NCI-H524 (cell line): ENCODE results near the gene RXRG.

Experiments
- DNase-seq, 2 experiments: peaks; one replicate each; lab custom pipeline; 2025; lab: John Stamatoyannopoulos, UW

RXRG gene

GRCh38 chr1:165369255-165369848 lies 75.6 kb downstream of the RXRG start:
- peak; percentile 10 to 54 for DNase-seq

GRCh38 chr1:165367375-165367993 lies 77.4 kb downstream of the RXRG start:
- peak; percentile 37 to 83 for DNase-seq

- no peak for DNase-seq
Measured at GRCh38 chr1:165365341-165365740, 79.6 kb downstream of the RXRG start.

GRCh38 chr1:165364568-165365133 lies 80.3 kb downstream of the RXRG start:
- peak in 1 of 2 experiments; percentile 13 for DNase-seq

GRCh38 chr1:165356876-165357275 lies 88.0 kb downstream of the RXRG start:
- DNase-seq: no peak

DNA sequence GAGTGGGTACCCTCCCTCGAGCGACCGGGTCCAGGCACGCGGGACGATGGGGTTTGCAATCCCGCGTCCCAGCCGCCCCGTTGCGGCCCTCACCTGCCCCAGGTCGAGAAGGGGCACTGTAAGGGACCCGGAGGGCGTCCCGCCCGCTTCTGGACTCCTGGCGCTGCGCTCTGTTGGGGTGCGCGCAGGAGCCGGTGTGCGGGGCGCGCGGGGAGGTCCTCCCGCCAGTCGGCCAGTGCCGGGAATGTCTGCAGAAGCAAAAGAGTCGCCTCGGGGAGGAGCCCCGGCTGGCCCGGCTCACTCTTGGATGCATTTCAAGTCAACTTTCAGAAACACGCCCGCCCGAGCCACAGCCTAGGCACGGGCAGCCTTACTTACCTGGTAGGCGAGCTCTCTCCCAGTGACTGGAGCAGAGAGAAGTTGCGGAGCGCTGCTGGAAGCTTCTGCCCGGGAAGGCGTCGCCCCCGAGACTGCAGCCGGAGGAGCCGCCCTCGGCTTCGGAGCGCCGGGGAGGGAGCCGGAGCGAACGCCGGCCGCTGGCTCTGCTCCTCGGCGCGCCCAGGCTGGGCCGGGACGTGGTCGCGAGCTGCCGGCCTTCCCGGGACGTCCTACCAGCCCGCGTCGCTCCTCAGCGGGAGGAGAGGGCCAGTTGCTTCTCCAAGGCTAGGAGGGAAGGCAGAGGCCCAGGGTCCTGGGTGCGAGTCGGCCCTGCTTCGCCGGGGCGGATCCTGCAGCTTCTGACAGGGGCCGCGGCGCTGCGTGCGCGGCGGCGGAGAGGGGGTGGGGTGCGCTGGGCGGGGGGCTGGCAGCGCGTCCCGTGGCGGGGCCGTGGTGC lies 88.7 kb downstream of the RXRG start, which contains the start of gene LMX1A:
Gene LMX1A (minus strand): TSS at position 739 of the 835 bp plus-strand sequence. CDS start 1,156 bp downstream, outside the sequence.
- peak in 1 of 2 experiments; percentile 32 for DNase-seq

DNA sequence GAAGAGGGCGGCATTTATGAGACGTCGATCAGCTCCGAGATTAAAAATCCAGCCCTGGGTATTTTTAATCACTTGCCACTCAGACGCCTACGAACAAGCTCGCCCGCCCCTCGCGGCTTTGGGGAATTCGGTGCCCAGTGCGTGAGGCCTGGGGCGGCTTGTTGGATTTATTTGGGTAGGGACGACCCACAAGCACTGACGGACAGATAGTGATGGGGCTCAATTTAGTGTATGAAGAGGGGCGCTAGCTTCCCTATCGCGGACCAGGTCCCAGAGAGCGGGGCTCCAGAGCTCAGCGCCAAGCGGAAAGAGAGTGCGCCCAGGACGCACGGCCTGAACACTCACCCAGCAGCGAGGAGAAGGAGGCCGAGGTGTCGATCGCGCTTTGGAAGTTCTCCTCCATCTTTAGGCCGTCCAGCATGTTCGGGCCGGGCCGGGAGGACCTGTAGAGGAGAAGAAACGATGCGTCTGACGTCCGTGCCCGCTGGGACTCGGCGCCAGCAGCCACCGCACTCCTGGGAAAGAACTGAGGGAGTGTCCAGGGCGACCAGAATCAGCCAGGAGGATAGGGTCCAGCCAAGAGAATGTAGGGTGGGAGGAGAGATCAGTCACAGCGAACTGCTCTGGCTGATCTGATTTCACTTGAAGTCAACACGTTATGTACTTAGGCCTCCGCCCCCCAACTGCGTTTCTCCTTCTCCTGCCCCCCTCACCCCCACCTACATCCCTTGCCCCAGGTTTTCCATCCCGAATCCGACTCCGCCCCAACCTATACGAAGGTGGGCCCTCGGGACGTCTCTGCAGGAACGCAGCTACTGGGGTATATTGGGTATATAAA lies 89.6 kb downstream of the RXRG start:
- peak in 1 of 2 experiments; percentile 44 for DNase-seq

DNA sequence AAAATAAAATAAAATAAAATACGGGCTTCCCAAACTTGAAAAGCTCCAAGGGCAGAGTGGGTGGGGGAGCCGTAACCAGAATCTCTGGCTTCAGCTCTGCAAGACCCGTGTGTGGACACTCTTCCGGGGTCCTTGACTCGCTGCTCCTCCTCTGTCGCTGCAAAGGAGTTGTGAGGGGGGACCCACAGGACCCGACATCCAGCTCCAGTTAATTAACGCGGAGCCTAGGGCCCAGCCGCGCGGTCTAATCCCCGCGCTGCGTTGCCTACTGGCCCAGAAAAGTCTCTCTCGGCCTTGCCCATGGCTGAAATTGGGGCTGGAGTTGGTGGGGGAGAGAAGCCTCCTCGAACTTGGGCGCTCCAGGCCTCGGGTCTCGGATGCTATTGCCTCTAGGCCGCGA lies 90.2 kb downstream of the RXRG start:
- DNase-seq: no peak

GRCh38 chr1:165353731-165354671 lies 90.9 kb downstream of the RXRG start:
- DNase-seq: no peak

GRCh38 chr1:165352442-165353293 lies 92.3 kb downstream of the RXRG start:
- peak in 1 of 2 experiments; percentile 44 for DNase-seq

- DNase-seq: peak in 1 of 2 experiments; percentile 22
Measured at GRCh38 chr1:165351863-165352441, 93.0 kb downstream of the RXRG start.
